ENCODE results near the gene SLC18A3.

DNA sequence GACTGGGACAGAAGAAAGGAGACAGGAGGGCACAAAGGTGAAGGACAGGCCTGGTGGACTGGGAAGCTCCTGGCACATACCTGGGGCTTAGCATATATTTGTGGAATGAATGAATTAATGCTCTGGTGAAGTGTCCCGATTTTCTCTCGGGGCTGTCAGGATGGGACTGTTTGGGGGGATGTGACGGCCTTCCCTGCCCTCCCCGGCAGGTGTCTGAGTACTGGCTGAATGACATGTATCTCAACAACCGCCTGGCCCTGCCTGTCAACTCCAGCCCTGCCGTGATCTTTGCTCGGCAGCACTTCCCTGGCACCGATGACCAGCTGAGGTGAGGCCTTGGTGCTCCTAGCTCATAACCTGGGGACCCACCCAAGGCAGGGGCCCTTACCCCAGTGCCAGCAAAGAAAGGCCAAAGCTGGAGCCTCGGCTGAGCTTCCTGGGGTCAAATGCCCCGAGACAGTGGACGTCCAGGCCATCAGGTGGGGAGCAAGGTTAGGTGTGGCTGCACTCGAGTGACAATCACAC, 10.2 kb downstream of the SLC18A3 start:
- TF ChIP-seq POLR2AphosphoS5 (IDR thresholded peaks at IDR 0.05; ENCODE audit: low read depth) (no peak), CREB1 (CRISPR knock-in tag; IDR thresholded peaks at IDR 0.05; ENCODE audit: low read depth) (no peak), ZNF331 (CRISPR knock-in tag; IDR thresholded peaks at IDR 0.05; ENCODE audit: low read depth) (no peak), REST (IDR thresholded peaks at IDR 0.05; ENCODE audit: unreplicated experiment) (no peak), EZH2phosphoT487 (IDR thresholded peaks at IDR 0.05; ENCODE audit: unreplicated experiment) (no peak), EZH2 (IDR thresholded peaks at IDR 0.05; ENCODE audit: low read depth, unreplicated experiment) (no peak), ZNF114 (CRISPR knock-in tag; IDR thresholded peaks at IDR 0.05) (no peak), ETS1 (IDR thresholded peaks at IDR 0.05) (no peak), STAT1 (IDR thresholded peaks at IDR 0.05; ENCODE audit: unreplicated experiment) (no peak)
- TF ChIP-seq, protein P1, sequence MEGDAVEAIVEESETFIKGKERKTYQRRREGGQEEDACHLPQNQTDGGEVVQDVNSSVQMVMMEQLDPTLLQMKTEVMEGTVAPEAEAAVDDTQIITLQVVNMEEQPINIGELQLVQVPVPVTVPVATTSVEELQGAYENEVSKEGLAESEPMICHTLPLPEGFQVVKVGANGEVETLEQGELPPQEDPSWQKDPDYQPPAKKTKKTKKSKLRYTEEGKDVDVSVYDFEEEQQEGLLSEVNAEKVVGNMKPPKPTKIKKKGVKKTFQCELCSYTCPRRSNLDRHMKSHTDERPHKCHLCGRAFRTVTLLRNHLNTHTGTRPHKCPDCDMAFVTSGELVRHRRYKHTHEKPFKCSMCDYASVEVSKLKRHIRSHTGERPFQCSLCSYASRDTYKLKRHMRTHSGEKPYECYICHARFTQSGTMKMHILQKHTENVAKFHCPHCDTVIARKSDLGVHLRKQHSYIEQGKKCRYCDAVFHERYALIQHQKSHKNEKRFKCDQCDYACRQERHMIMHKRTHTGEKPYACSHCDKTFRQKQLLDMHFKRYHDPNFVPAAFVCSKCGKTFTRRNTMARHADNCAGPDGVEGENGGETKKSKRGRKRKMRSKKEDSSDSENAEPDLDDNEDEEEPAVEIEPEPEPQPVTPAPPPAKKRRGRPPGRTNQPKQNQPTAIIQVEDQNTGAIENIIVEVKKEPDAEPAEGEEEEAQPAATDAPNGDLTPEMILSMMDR (conservative IDR thresholded peaks at IDR 0.05; ENCODE audit: low read depth in 2 of 2): no peak

All from GM23338 (cell line).